IMR-90 (cell line): ENCODE results near the gene NARF. TPM values are rescaled to one million over a fixed set of nuclear protein-coding genes. Genes with fewer than 3 reads are reported as not detected.

Experiments used
- ATAC-seq: fragments of 200-7000 bp; cut with Tn5 transposase; 2 replicates; pipeline ENCODE4 v1.9.1; 2020; ENCODE audit warnings: low read depth, mild to moderate bottlenecking, moderate library complexity
- BruUV-seq: library from RNA; stranded (reverse); fragments of 400-500 nt; replicated peaks from 2 replicates; lab custom pipeline; 2021; lab: Mats Ljungman, UMichigan
- CTCF ChIA-PET: fragments of 300-600 bp; formaldehyde crosslinking; extraction: SDS; loops from one replicate; lab custom pipeline; 2021; ENCODE audit warnings: antibody characterized with exemption; lab: Yijun Ruan, JAX
- POLR2A ChIA-PET: fragments of 300-600 bp; sonication (Branson Sonifier 250); formaldehyde crosslinking; loops from one replicate; lab custom pipeline; 2022; ENCODE audit warnings: antibody characterized with exemption; ENCODE audit not compliant: unreplicated experiment; lab: Charles Lee
- DNase-seq: peaks from one replicate; pipeline ENCODE4 v3.0.0; 2013
- H2AFZ ChIP-seq: replicated peaks from 2 replicates; pipeline ENCODE3; 2013; ENCODE audit warnings: low read length, mild to moderate bottlenecking; ENCODE audit not compliant: poor library complexity
- H2AK5ac ChIP-seq: 2 replicates; pipeline ENCODE4 v1.6.1; 2013; ENCODE audit warnings: low read depth, low read length, inconsistent platforms
- H2AK9ac ChIP-seq: replicated peaks from 2 replicates; pipeline ENCODE3; 2013; ENCODE audit warnings: mild to moderate bottlenecking, low read depth, low read length, moderate library complexity; ENCODE audit not compliant: poor library complexity
- H2BK120ac ChIP-seq: 2 replicates; pipeline ENCODE4 v1.6.1; 2013; ENCODE audit warnings: low read depth, low read length, inconsistent platforms
- H2BK15ac ChIP-seq: 3 replicates; pipeline ENCODE4 v1.6.1; 2013; ENCODE audit warnings: low read depth, low read length, inconsistent platforms
- H2BK20ac ChIP-seq: 2 replicates; pipeline ENCODE4 v1.6.1; 2013; ENCODE audit warnings: low read depth, mild to moderate bottlenecking, inconsistent platforms, low read length, moderate library complexity
- H2BK5ac ChIP-seq: 2 replicates; pipeline ENCODE4 v1.6.1; 2013; ENCODE audit warnings: mild to moderate bottlenecking, low read depth, low read length, inconsistent platforms; ENCODE audit not compliant: poor library complexity, severe bottlenecking
- H3K14ac ChIP-seq: replicated peaks from 2 replicates; pipeline ENCODE4 v1.6.1; 2013; ENCODE audit warnings: low read depth, low read length, inconsistent platforms
- H3K18ac ChIP-seq: 2 replicates; pipeline ENCODE4 v1.6.1; 2013; ENCODE audit warnings: low read depth, low read length, control low read depth
- H3K23ac ChIP-seq: 2 replicates; pipeline ENCODE4 v1.6.1; 2013; ENCODE audit warnings: low read depth, low read length, inconsistent platforms
- H3K27ac ChIP-seq: 2 replicates; pipeline ENCODE4 v1.5.1; 2013; ENCODE audit warnings: mild to moderate bottlenecking, control low read depth, low read length; ENCODE audit not compliant: insufficient read depth
- H3K27me3 ChIP-seq: 2 replicates; pipeline ENCODE4 v1.6.1; 2013; ENCODE audit warnings: low read length; ENCODE audit not compliant: control insufficient read depth, insufficient read depth
- H3K36me3 ChIP-seq: 2 replicates; pipeline ENCODE4 v1.6.1; 2013; ENCODE audit warnings: low read length, mixed read lengths; ENCODE audit not compliant: control insufficient read depth, insufficient read depth
- H3K4ac ChIP-seq: 2 replicates; pipeline ENCODE4 v1.6.1; 2013; ENCODE audit warnings: low read depth, low read length, inconsistent platforms
- H3K4me1 ChIP-seq: 2 replicates; pipeline ENCODE4 v1.6.1; 2013; ENCODE audit warnings: low read length, mixed read lengths; ENCODE audit not compliant: control insufficient read depth, insufficient read depth
- H3K4me2 ChIP-seq: 2 replicates; pipeline ENCODE4 v1.6.1; 2013; ENCODE audit warnings: low read depth, mild to moderate bottlenecking, control low read depth, low read length, moderate library complexity
- H3K4me3 ChIP-seq: 2 replicates; pipeline ENCODE4 v1.5.1; 2013; ENCODE audit warnings: low read depth, mild to moderate bottlenecking, control low read depth, low read length, moderate library complexity; ENCODE audit not compliant: insufficient read depth
- H3K56ac ChIP-seq: 2 replicates; pipeline ENCODE4 v1.6.1; 2013; ENCODE audit warnings: low read length, inconsistent platforms; ENCODE audit not compliant: insufficient read depth; ENCODE audit errors: extremely low read depth
- H3K79me1 ChIP-seq, 2 experiments: 2 replicates each; pipeline ENCODE4 v1.6.1; 2013; ENCODE audit warnings: low read length in 2 of 2, inconsistent platforms in 1 of 2, low read depth in 1 of 2
- H3K9ac ChIP-seq: 2 replicates; pipeline ENCODE4 v1.6.1; 2013; ENCODE audit warnings: low read depth, low read length, control low read depth
- H3K9me1 ChIP-seq: 2 replicates; pipeline ENCODE4 v1.6.1; 2013; ENCODE audit warnings: low read length, inconsistent platforms; ENCODE audit not compliant: insufficient read depth
- H3K9me3 ChIP-seq: 2 replicates; pipeline ENCODE4 v1.6.1; 2013; ENCODE audit warnings: low read length; ENCODE audit not compliant: control insufficient read depth, insufficient read depth
- H4K20me1 ChIP-seq: 2 replicates; pipeline ENCODE4 v1.6.1; 2013; ENCODE audit warnings: low read length, inconsistent platforms; ENCODE audit not compliant: insufficient read depth
- H4K5ac ChIP-seq: 2 replicates; pipeline ENCODE4 v1.6.1; 2013; ENCODE audit warnings: mild to moderate bottlenecking, low read depth, low read length, control low read depth
- H4K8ac ChIP-seq, 2 experiments: 2 replicates each; pipeline ENCODE4 v1.6.1; 2013; ENCODE audit warnings: low read depth in 2 of 2, low read length in 2 of 2, control low read depth in 1 of 2, inconsistent platforms in 1 of 2
- H4K91ac ChIP-seq: 2 replicates; pipeline ENCODE4 v1.6.1; 2013; ENCODE audit warnings: low read depth, low read length, inconsistent platforms; ENCODE audit not compliant: insufficient read depth
- ELK1 ChIP-seq: fragments of 150-350 bp; IDR thresholded peaks from 2 replicates; pipeline ENCODE4 v1.6.1; 2016; ENCODE audit warnings: low read depth, mild to moderate bottlenecking, low read length, moderate library complexity, borderline replicate concordance
- WGBS, 2 experiments: methylation state at CpG; one replicate each; pipeline versions ENCODE4 v1.1.5 to v1.1.7; 2013; ENCODE audit warnings: missing lambda C conversion rate in 2 of 2; ENCODE audit not compliant: insufficient read length in 1 of 2; ENCODE audit errors: extremely low coverage in 2 of 2; 5-methylcytosine and 5-hydroxymethylcytosine counted together
- dilution Hi-C: fragments of 300-500 bp; cut with HindIII; formaldehyde crosslinking; loops from one replicate; pipeline ENCODE4 v1.14.3; 2018; ENCODE audit warnings: low sequenced_read_pairs; ENCODE audit not compliant: unreplicated experiment
- in situ Hi-C: fragments of 300-500 bp; cut with MboI; formaldehyde crosslinking; loops from 3 replicates; pipeline ENCODE4 v1.14.3; 2019; ENCODE audit warnings: low sequenced_read_pairs, inconsistent platforms, mixed read lengths
- intact Hi-C: fragments of 100-400 bp; cut with micrococcal nuclease; formaldehyde crosslinking; loops from 2 replicates; pipeline ENCODE4 v1.10.0; 2022
- polyA plus RNA-seq, 3 experiments: library from polyadenylated mRNA; depleted of rRNA; stranded (reverse); fragments of >200 nt; gene quantifications; 2 replicates each; pipeline ENCODE4 v1.2.3, GENCODE V29; 2012; ENCODE audit warnings: low replicate concordance in 1 of 3
- total RNA-seq: library from RNA; depleted of rRNA; stranded (reverse); fragments of >200 nt; gene quantifications from 2 replicates; pipeline ENCODE4 v1.2.3, GENCODE V29; 2012

Gene NARF
- total and polyA plus RNA-seq, 2 of the 4 experiments (the other 2 are of a cell fraction): 83.7 to 94.8 TPM

- peaks cover 96% of the 10 kb centered on the region for H4K20me1 ChIP-seq
- WGBS, 2 experiments: 89% methylated on average over 3 of the region's 8 CpGs; no CpG with 5 or more reads in 1 of the 2 experiments
- H3K14ac ChIP-seq: no peak overlapping the region
- CTCF ChIA-PET: no interaction called here
- H2BK120ac ChIP-seq: no peak overlapping the region
- H4K5ac ChIP-seq: no peak overlapping the region
- H3K4me3 ChIP-seq: no peak overlapping the region
- no peak overlapping the region for H3K4ac ChIP-seq
- no peak overlapping the region for H2AK5ac ChIP-seq
- peaks cover 3 to 84% of the 10 kb centered on the region in 2 experiments; a peak in 2 of 4 replicates for H3K79me1 ChIP-seq
- H3K4me2 ChIP-seq: no peak overlapping the region
- no peak overlapping the region for H2AK9ac ChIP-seq
- H2AFZ ChIP-seq: no peak overlapping the region
- H3K9me1 ChIP-seq: peaks cover 22% of the 10 kb centered on the region
- H3K56ac ChIP-seq: no peak overlapping the region
- in situ Hi-C loops (no loop called here), intact Hi-C loops (no loop called here), dilution Hi-C loops (no loop called here)
- H2BK5ac ChIP-seq: no peak overlapping the region
- no peaks in the 10 kb centered on the region for H3K27me3 ChIP-seq
- no peaks in the 10 kb centered on the region for H3K9me3 ChIP-seq
- no peak overlapping the region for H3K9ac ChIP-seq
- ATAC-seq (no peak), DNase-seq (no peak)
- no peak overlapping the region for H3K23ac ChIP-seq
- no peak overlapping the region for H4K8ac ChIP-seq
- H3K4me1 ChIP-seq: peaks cover 13% of the 10 kb centered on the region
- no TSS peak for BruUV-seq
- POLR2A ChIA-PET: no interaction called here
- H2BK20ac ChIP-seq: no peak overlapping the region
- peaks cover 1% of the 10 kb centered on the region; the same call in 1 of the 2 replicates for H3K36me3 ChIP-seq
- no peak overlapping the region for H3K18ac ChIP-seq
- no peak for TF ChIP-seq ELK1
- no peak overlapping the region for H4K91ac ChIP-seq
- H3K27ac ChIP-seq: no peak overlapping the region
- H2BK15ac ChIP-seq: no peak overlapping the region
Measured at GRCh38 chr17:82527898-82528297, 69.4 kb downstream of the NARF start.
